Keratinocyte (primary cell): ENCODE results near the gene MPPE1. TPM values are rescaled to one million over a fixed set of nuclear protein-coding genes. Genes with fewer than 3 reads are reported as not detected.

Source experiments
- DNase-seq: peaks from one replicate; pipeline ENCODE4 v3.0.0-alpha.2; 2011; ENCODE audit warnings: low read depth, missing footprints, low spot score
- FAIRE-seq: peaks from 2 replicates; lab custom pipeline; 2011; peaks lifted over from hg19 to GRCh38; lab: Jason Lieb, UNC
- H2AFZ ChIP-seq: 2 replicates; pipeline ENCODE4 v1.6.0; 2012; ENCODE audit warnings: low read length, control low read depth, inconsistent platforms; ENCODE audit not compliant: control insufficient read depth
- H3K27ac ChIP-seq: 2 replicates; pipeline ENCODE4 v1.5.1; 2011; ENCODE audit warnings: low read length; ENCODE audit not compliant: control insufficient read depth, insufficient read depth
- H3K27me3 ChIP-seq: 3 replicates; pipeline ENCODE4 v1.6.0; 2011; ENCODE audit warnings: low read length; ENCODE audit not compliant: control insufficient read depth, insufficient read depth; ENCODE audit errors: extremely low read depth
- H3K36me3 ChIP-seq, 2 experiments: 2 replicates in 1 of 2; 3 replicates in 1 of 2; pipeline ENCODE4 v1.5.1; 2011; ENCODE audit warnings: low read length in 2 of 2, mild to moderate bottlenecking in 1 of 2; ENCODE audit not compliant: control insufficient read depth in 2 of 2, insufficient read depth in 2 of 2; ENCODE audit errors: extremely low read depth in 1 of 2
- H3K4me1 ChIP-seq: 3 replicates; pipeline ENCODE4 v1.5.1; 2011; ENCODE audit warnings: low read length; ENCODE audit not compliant: control insufficient read depth, insufficient read depth; ENCODE audit errors: extremely low read depth
- H3K4me2 ChIP-seq: 3 replicates; pipeline ENCODE4 v1.6.0; 2011; ENCODE audit warnings: low read depth, low read length; ENCODE audit not compliant: control insufficient read depth, insufficient read depth; ENCODE audit errors: extremely low read depth
- H3K4me3 ChIP-seq, 3 experiments: fragments of 200-600 bp in 1 of 3; sonication (generic) in 1 of 3; 2 replicates in 2 of 3; 3 replicates in 1 of 3; pipeline ENCODE4 v1.5.1; 2011 to 2016; ENCODE audit warnings: low read length in 3 of 3, mild to moderate bottlenecking in 3 of 3, control low read depth in 2 of 3, inconsistent platforms in 1 of 3, low read depth in 1 of 3, mixed read lengths in 1 of 3, mixed run types in 1 of 3, moderate library complexity in 1 of 3; ENCODE audit not compliant: control insufficient read depth in 2 of 3, insufficient read depth in 2 of 3; ENCODE audit errors: extremely low read depth in 1 of 3
- H3K79me2 ChIP-seq: 2 replicates; pipeline ENCODE4 v1.6.0; 2012; ENCODE audit warnings: low read length; ENCODE audit not compliant: control insufficient read depth, insufficient read depth
- H3K9ac ChIP-seq: 3 replicates; pipeline ENCODE4 v1.6.0; 2011; ENCODE audit warnings: low read length; ENCODE audit not compliant: control insufficient read depth, insufficient read depth; ENCODE audit errors: extremely low read depth
- H3K9me1 ChIP-seq: 3 replicates; pipeline ENCODE4 v1.6.0; 2011; ENCODE audit warnings: low read length; ENCODE audit not compliant: control insufficient read depth, insufficient read depth; ENCODE audit errors: extremely low read depth
- H3K9me3 ChIP-seq: 2 replicates; pipeline ENCODE4 v1.5.1; 2012; ENCODE audit warnings: low read depth, low read length; ENCODE audit not compliant: control insufficient read depth
- H4K20me1 ChIP-seq: 3 replicates; pipeline ENCODE4 v1.6.0; 2011; ENCODE audit warnings: low read length; ENCODE audit not compliant: control insufficient read depth, insufficient read depth; ENCODE audit errors: extremely low read depth
- CTCF ChIP-seq, 3 experiments: IDR thresholded peaks in 1 of 3; conservative IDR thresholded peaks in 1 of 3; optimal IDR thresholded peaks in 1 of 3; 2 replicates in 2 of 3; 3 replicates in 1 of 3; pipeline versions ENCODE3 to v1.5.1; 2011; ENCODE audit warnings: low read length in 3 of 3, mild to moderate bottlenecking in 3 of 3, moderate library complexity in 2 of 3, control low read depth in 1 of 3, inconsistent platforms in 1 of 3; ENCODE audit not compliant: insufficient read depth in 2 of 3; ENCODE audit errors: extremely low read depth in 1 of 3
- EZH2 ChIP-seq: IDR thresholded peaks from one replicate; pipeline ENCODE4 v1.6.1; 2012; ENCODE audit warnings: inconsistent platforms, mild to moderate bottlenecking, low read length, moderate library complexity
- dilution Hi-C: fragments of 300-500 bp; cut with MboI; formaldehyde crosslinking; loops from one replicate; pipeline ENCODE4 v1.7.0; 2020; ENCODE audit warnings: low sequenced_read_pairs; ENCODE audit not compliant: extremely low pct_ligation_motif_present
- polyA minus RNA-seq, 3 experiments: library from RNA; depleted of rRNA, polyadenylated mRNA; stranded (reverse); fragments of >200 nt; gene quantifications; 1 replicate in 1 of 3; 2 replicates in 1 of 3; 3 replicates in 1 of 3; pipeline ENCODE4 v1.2.3, GENCODE V29; 2011
- polyA plus RNA-seq, 5 experiments: library from polyadenylated mRNA; depleted of rRNA in 3 of 5; stranded (reverse) in 3 of 5; stranded (forward) in 1 of 5; unstranded in 1 of 5; fragments of >200 nt; gene quantifications; 1 replicate in 1 of 5; 2 replicates in 3 of 5; 3 replicates in 1 of 5; pipeline versions ENCODE4 v1.2.1 to v1.2.3, GENCODE V29; 2011 to 2012; ENCODE audit warnings: missing spikeins in 2 of 5, low read depth in 1 of 5, low replicate concordance in 1 of 5

The MPPE1 gene
- polyA plus RNA-seq: 14.4 to 25.0 TPM (median 21.0 TPM) in 3 replicates
- 34.4 TPM for polyA plus RNA-seq (2011; ENCODE audit: low read depth)
- polyA plus RNA-seq (2011; cell fraction: cytosol; rRNA removed): 11.2 and 12.1 TPM in 2 replicates
- 37.7 and 41.5 TPM in 2 replicates for polyA plus RNA-seq (2011; cell fraction: nucleus; rRNA removed)
- polyA plus RNA-seq (2012; ENCODE audit: low replicate concordance): 23.3 and 39.4 TPM in 2 replicates
- polyA minus RNA-seq: 8.7 to 15.7 TPM (median 15.1 TPM) in 3 replicates
- polyA minus RNA-seq (2011; cell fraction: cytosol; rRNA and poly(A)+ RNA removed): 10.9 TPM
- 17.3 and 35.8 TPM in 2 replicates for polyA minus RNA-seq (2011; cell fraction: nucleus; rRNA and poly(A)+ RNA removed)

DNA sequence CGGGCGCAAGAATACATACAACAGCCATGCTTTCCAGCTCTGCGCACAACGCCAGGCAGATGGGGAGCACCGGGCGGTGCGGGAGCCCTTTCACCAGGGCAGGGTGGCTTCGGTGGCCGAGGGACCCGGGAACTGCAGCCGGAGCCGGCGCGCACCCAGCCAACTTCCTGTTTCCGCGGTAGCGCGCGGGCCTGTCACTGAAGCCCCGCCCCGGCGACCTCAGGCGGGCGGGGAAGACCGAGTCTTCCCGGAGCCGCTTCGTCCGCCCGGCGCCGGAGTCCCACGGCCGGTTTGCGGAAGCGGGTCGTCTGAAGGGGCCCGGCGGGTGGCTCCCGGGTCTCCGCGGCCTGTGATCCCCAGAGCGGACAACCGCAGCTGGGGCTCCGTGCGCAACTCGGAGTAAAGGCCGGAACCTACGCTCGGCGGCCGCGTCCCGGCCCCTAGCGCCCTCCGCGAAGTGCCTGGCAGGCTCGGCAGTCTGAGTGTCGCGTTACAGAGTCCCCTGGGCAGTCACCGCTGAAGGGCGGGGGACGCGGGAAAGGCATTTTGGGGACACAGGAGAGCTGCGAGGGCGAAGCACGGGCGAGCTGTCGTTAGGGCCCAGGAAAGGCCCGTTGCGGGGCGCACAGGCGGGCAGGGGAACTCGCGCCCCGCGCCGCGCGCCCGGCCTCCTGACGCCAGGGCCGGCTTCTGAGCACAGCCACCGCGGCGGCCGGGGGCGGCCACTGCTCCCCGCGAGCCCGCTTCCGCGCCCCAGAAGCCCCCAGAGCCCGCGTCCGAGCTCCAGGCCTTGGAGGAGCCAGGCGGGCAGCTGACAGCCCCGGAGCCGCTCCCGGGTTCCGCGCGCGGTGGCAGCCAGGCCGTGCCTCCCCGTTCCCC, at the start of gene MPPE1:
MPPE1 (minus strand) TSS at position 136 of the 879 bp plus-strand sequence. CDS start 11,053 bp downstream, outside the sequence.
- FAIRE-seq (peak; percentile 36), DNase-seq (no peak)
- H3K79me2 ChIP-seq: peaks cover 2% of the 10 kb centered on the region
- H3K27me3 ChIP-seq: no peaks in the 10 kb centered on the region
- H3K4me1 ChIP-seq: peaks cover 11% of the 10 kb centered on the region
- H3K9me1 ChIP-seq: no peaks in the 10 kb centered on the region
- no peaks in the 10 kb centered on the region for H4K20me1 ChIP-seq
- peak within 1 kb of the TSS; percentile 93 for H3K9ac ChIP-seq
- H3K4me2 ChIP-seq: peak within 1 kb of the TSS; percentile 95
- dilution Hi-C loops: no loop called here
- H2AFZ ChIP-seq: peak within 1 kb of the TSS; percentile 91
- H3K4me3 ChIP-seq: peak within 1 kb of the TSS; percentile 79 to 96 (median 95)
- peak within 1 kb of the TSS; percentile 84 for H3K27ac ChIP-seq
- H3K36me3 ChIP-seq: peaks cover 0 to 2% of the 10 kb centered on the region in 2 experiments
- H3K9me3 ChIP-seq: no peaks in the 10 kb centered on the region
- TF ChIP-seq EZH2: no peak

- no peaks in the 10 kb centered on the region for H3K79me2 ChIP-seq
- H3K4me3 ChIP-seq: no peak overlapping the region
- no peak overlapping the region for H3K27ac ChIP-seq
- no peak for DNase-seq
- H3K4me2 ChIP-seq: no peak overlapping the region
- TF ChIP-seq CTCF (optimal IDR thresholded peaks at IDR 0.05 in 1 of 3, IDR thresholded peaks at IDR 0.05 in 1 of 3, conservative IDR thresholded peaks at IDR 0.05 in 1 of 3; ENCODE audit: extremely low read depth in 1 of 3, insufficient read depth in 2 of 3, low read length in 3 of 3) (no peak), EZH2 (no peak)
- no peaks in the 10 kb centered on the region for H4K20me1 ChIP-seq
- dilution Hi-C loops: no loop called here
- no peak overlapping the region for H2AFZ ChIP-seq
- H3K27me3 ChIP-seq: no peaks in the 10 kb centered on the region
- peaks cover 21% of the 10 kb centered on the region for H3K4me1 ChIP-seq
- FAIRE-seq: no peak
- no peaks in the 10 kb centered on the region for H3K36me3 ChIP-seq
- H3K9ac ChIP-seq: no peak overlapping the region
- H3K9me1 ChIP-seq: no peaks in the 10 kb centered on the region
- peaks cover 3% of the 10 kb centered on the region for H3K9me3 ChIP-seq
These were observed 49.5 kb upstream of the MPPE1 start for GRCh38 chr18:11957636-11958035.
